Activated CD4-positive, alpha-beta memory T cell treated with anti-CD3 and anti-CD28 coated beads, Interleukin-2, amount 10 ng/mL, durations not matched to agents 7 days and 5 days (primary cell): ENCODE results near the gene REST. TPM values are rescaled to one million over a fixed set of nuclear protein-coding genes. Genes with fewer than 3 reads are reported as not detected.
"Not testable (repeated sequence)": the region's sequence is repeated elsewhere in the genome, so short reads cannot be mapped to it uniquely, and the experiment has no call there.

Source experiments
- CTCF ChIA-PET: fragments of 350-600 bp; sonication (Branson Sonifier 250); formaldehyde crosslinking; loops from one replicate; lab custom pipeline; 2021; ENCODE audit warnings: antibody characterized with exemption, inconsistent platforms; lab: Charles Lee
- POLR2A ChIA-PET: fragments of 350-600 bp; sonication (Branson Sonifier 250); formaldehyde crosslinking; loops from one replicate; lab custom pipeline; 2021; ENCODE audit warnings: antibody characterized with exemption; lab: Charles Lee
- DNase-seq: peaks from one replicate; pipeline ENCODE4 v3.0.0-alpha.2; 2020
- H3K27ac Mint-ChIP-seq: one replicate; pipeline ENCODE4 v1.8.0; 2021; ENCODE audit warnings: mild to moderate bottlenecking, mixed read lengths
- H3K27me3 Mint-ChIP-seq: one replicate; pipeline ENCODE4 v1.8.0; 2021; ENCODE audit warnings: mixed read lengths
- H3K36me3 Mint-ChIP-seq: one replicate; pipeline ENCODE4 v1.8.0; 2021; ENCODE audit warnings: low read depth, mixed read lengths
- H3K4me1 Mint-ChIP-seq: one replicate; pipeline ENCODE4 v1.8.0; 2021; ENCODE audit warnings: mixed read lengths
- H3K4me3 Mint-ChIP-seq: one replicate; pipeline ENCODE4 v1.8.0; 2021; ENCODE audit warnings: mild to moderate bottlenecking, mixed read lengths
- H3K9me3 Mint-ChIP-seq: one replicate; pipeline ENCODE4 v1.8.0; 2021; ENCODE audit warnings: mixed read lengths
- total RNA-seq, 2 experiments: library from RNA; stranded (reverse); gene quantifications; one replicate each; pipeline ENCODE4 v1.2.3, GENCODE V29; 2021

The REST gene
- 10 to 100 TPM; 54.7 to 58.3 TPM for total RNA-seq

GRCh38 chr4:56907489-56908205 is at the start of gene REST:
Gene REST (plus strand): TSS chr4:56907900. CDS start chr4:56910639, 2,739 bp downstream.
- ChIA-PET CTCF (interaction anchor here (0.7 to 4.1 kb wide), 7 partner anchors 16 to 959 kb away, joined by 3 to 51 read pairs (median 4); partner anchors contain the start of genes CEP135, NOA1, PAICS and POLR2B), POLR2A (interaction anchor here (0.9 to 8.4 kb wide), 15 partner anchors 9 to 959 kb away, joined by 3 to 208 read pairs (median 4); partner anchors contain the start of genes AASDH, CEP135, NOA1 and PAICS)
- DNase-seq = peak; percentile 83
- Mint-ChIP-seq H3K4me1 (peaks cover 40% of the 10 kb centered on the region), H3K4me3 (peak within 1 kb of the TSS; percentile 79), H3K27me3 (peaks cover 5% of the 10 kb centered on the region), H3K9me3 (no peaks in the 10 kb centered on the region), H3K27ac (peak within 1 kb of the TSS; percentile 65), H3K36me3 (peaks cover 20% of the 10 kb centered on the region)

- CTCF ChIA-PET = interaction anchor here (1.1 kb wide), 1 partner anchor 23 kb away, joined by 3 read pairs; no protein-coding TSS in a partner anchor
- H3K4me1 Mint-ChIP-seq = peaks cover 21% of the 10 kb centered on the region
- H3K4me3 Mint-ChIP-seq = no peak overlapping the region
- DNase-seq = no peak
- no peaks in the 10 kb centered on the region for H3K36me3 Mint-ChIP-seq
- H3K27ac Mint-ChIP-seq = no peak overlapping the region
- POLR2A ChIA-PET = no interaction called here
- H3K27me3 Mint-ChIP-seq = peaks cover 10% of the 10 kb centered on the region
- no peaks in the 10 kb centered on the region for H3K9me3 Mint-ChIP-seq
Measured at GRCh38 chr4:56859841-56860240, 47.9 kb upstream of the REST start.

GRCh38 chr4:56860781-56861180 is 46.9 kb upstream of the REST start:
- Mint-ChIP-seq H3K27me3 (peaks cover 9% of the 10 kb centered on the region), H3K27ac (no peak overlapping the region), H3K36me3 (no peaks in the 10 kb centered on the region), H3K4me3 (no peak overlapping the region), H3K9me3 (no peaks in the 10 kb centered on the region), H3K4me1 (peaks cover 22% of the 10 kb centered on the region)
- CTCF ChIA-PET = no interaction called here
- DNase-seq = no peak
- POLR2A ChIA-PET = interaction anchor here (0.7 kb wide), 1 partner anchor 117 kb away, joined by 3 read pairs; the partner anchor contains the start of gene NOA1

GRCh38 chr4:56861360-56861759 is 46.3 kb upstream of the REST start:
- H3K9me3 Mint-ChIP-seq = no peaks in the 10 kb centered on the region
- CTCF ChIA-PET = no interaction called here
- POLR2A ChIA-PET = no interaction called here
- H3K36me3 Mint-ChIP-seq = no peaks in the 10 kb centered on the region
- no peak overlapping the region for H3K4me3 Mint-ChIP-seq
- peaks cover 22% of the 10 kb centered on the region for H3K4me1 Mint-ChIP-seq
- no peak for DNase-seq
- H3K27me3 Mint-ChIP-seq = peaks cover 7% of the 10 kb centered on the region
- no peak overlapping the region for H3K27ac Mint-ChIP-seq

- Mint-ChIP-seq H3K27ac (no peak overlapping the region), H3K36me3 (no peaks in the 10 kb centered on the region), H3K9me3 (no peaks in the 10 kb centered on the region), H3K4me1 (peaks cover 22% of the 10 kb centered on the region), H3K4me3 (no peak overlapping the region), H3K27me3 (no peaks in the 10 kb centered on the region)
- ChIA-PET CTCF (no interaction called here), POLR2A (no interaction called here)
- DNase-seq = no peak
Measured at GRCh38 chr4:56863441-56864139, 44.1 kb upstream of the REST start.

GRCh38 chr4:56870946-56871345 is 36.8 kb upstream of the REST start:
- H3K27ac Mint-ChIP-seq = no peak overlapping the region
- no peaks in the 10 kb centered on the region for H3K9me3 Mint-ChIP-seq
- ChIA-PET POLR2A (no interaction called here), CTCF (interaction anchor here (1.4 kb wide), 1 partner anchor 34 kb away, joined by 4 read pairs; no protein-coding TSS in a partner anchor)
- H3K27me3 Mint-ChIP-seq = peaks cover 7% of the 10 kb centered on the region
- no peaks in the 10 kb centered on the region for H3K36me3 Mint-ChIP-seq
- no peak overlapping the region for H3K4me3 Mint-ChIP-seq
- no peaks in the 10 kb centered on the region for H3K4me1 Mint-ChIP-seq
- DNase-seq = no peak

GRCh38 chr4:56871371-56871866 is 36.3 kb upstream of the REST start:
- Mint-ChIP-seq H3K4me3 (no peak overlapping the region), H3K27ac (no peak overlapping the region), H3K27me3 (peaks cover 7% of the 10 kb centered on the region), H3K9me3 (no peaks in the 10 kb centered on the region), H3K4me1 (no peaks in the 10 kb centered on the region), H3K36me3 (no peaks in the 10 kb centered on the region)
- ChIA-PET CTCF (interaction anchor here (1.4 kb wide), 1 partner anchor 35 kb away, joined by 4 read pairs; no protein-coding TSS in a partner anchor), POLR2A (no interaction called here)
- no peak for DNase-seq

GRCh38 chr4:56874166-56874565 is 33.5 kb upstream of the REST start:
- no peaks in the 10 kb centered on the region for H3K36me3 Mint-ChIP-seq
- H3K27me3 Mint-ChIP-seq = peaks cover 9% of the 10 kb centered on the region
- POLR2A ChIA-PET = no interaction called here
- no peak for DNase-seq
- CTCF ChIA-PET = no interaction called here
- no peak overlapping the region for H3K4me3 Mint-ChIP-seq
- H3K9me3 Mint-ChIP-seq = no peaks in the 10 kb centered on the region
- H3K27ac Mint-ChIP-seq = no peak overlapping the region
- no peaks in the 10 kb centered on the region for H3K4me1 Mint-ChIP-seq

GRCh38 chr4:56874923-56875322 is 32.8 kb upstream of the REST start:
- DNase-seq = no peak
- Mint-ChIP-seq H3K9me3 (no peaks in the 10 kb centered on the region), H3K36me3 (no peaks in the 10 kb centered on the region), H3K27me3 (peaks cover 9% of the 10 kb centered on the region), H3K27ac (no peak overlapping the region), H3K4me1 (no peaks in the 10 kb centered on the region), H3K4me3 (no peak overlapping the region)
- POLR2A ChIA-PET = no interaction called here
- CTCF ChIA-PET = no interaction called here

- no peaks in the 10 kb centered on the region for H3K4me1 Mint-ChIP-seq
- H3K4me3 Mint-ChIP-seq = no peak overlapping the region
- H3K9me3 Mint-ChIP-seq = no peaks in the 10 kb centered on the region
- no peaks in the 10 kb centered on the region for H3K36me3 Mint-ChIP-seq
- DNase-seq = no peak
- ChIA-PET CTCF (no interaction called here), POLR2A (no interaction called here)
- H3K27ac Mint-ChIP-seq = no peak overlapping the region
- peaks cover 8% of the 10 kb centered on the region for H3K27me3 Mint-ChIP-seq
Measured at GRCh38 chr4:56876264-56876663, 31.4 kb upstream of the REST start.

- DNase-seq = no peak
- CTCF ChIA-PET = no interaction called here
- no peaks in the 10 kb centered on the region for H3K9me3 Mint-ChIP-seq
- H3K4me1 Mint-ChIP-seq = no peaks in the 10 kb centered on the region
- POLR2A ChIA-PET = no interaction called here
- no peak overlapping the region for H3K4me3 Mint-ChIP-seq
- no peaks in the 10 kb centered on the region for H3K36me3 Mint-ChIP-seq
- H3K27me3 Mint-ChIP-seq = peaks cover 2% of the 10 kb centered on the region
- no peak overlapping the region for H3K27ac Mint-ChIP-seq
Measured at GRCh38 chr4:56879996-56880395, 27.7 kb upstream of the REST start.

GRCh38 chr4:56880572-56880971 is 27.1 kb upstream of the REST start:
- H3K27me3 Mint-ChIP-seq = peaks cover 2% of the 10 kb centered on the region
- ChIA-PET CTCF (no interaction called here), POLR2A (no interaction called here)
- H3K27ac Mint-ChIP-seq = no peak overlapping the region
- no peak overlapping the region for H3K4me3 Mint-ChIP-seq
- no peaks in the 10 kb centered on the region for H3K4me1 Mint-ChIP-seq
- no peak for DNase-seq
- no peaks in the 10 kb centered on the region for H3K36me3 Mint-ChIP-seq
- no peaks in the 10 kb centered on the region for H3K9me3 Mint-ChIP-seq

- POLR2A ChIA-PET, CTCF ChIA-PET, H3K27ac Mint-ChIP-seq, H3K4me1 Mint-ChIP-seq, H3K36me3 Mint-ChIP-seq, H3K4me3 Mint-ChIP-seq, H3K9me3 Mint-ChIP-seq, DNase-seq: not testable (repeated sequence)
- peaks cover 24% of the 10 kb centered on the region for H3K27me3 Mint-ChIP-seq
Measured at GRCh38 chr4:56884511-56884910, 23.2 kb upstream of the REST start.
